Activated CD4-positive, alpha-beta T cell treated with anti-CD3 and anti-CD28 coated beads, Interleukin-2, amount 50 U/mL, for 4 hours (primary cell): ENCODE results near the gene MIAT.

ENCODE experiments used
- DNase-seq, 2 experiments: peaks; one replicate each; pipeline ENCODE4 v3.0.0-alpha.2; 2020

MIAT gene

DNA sequence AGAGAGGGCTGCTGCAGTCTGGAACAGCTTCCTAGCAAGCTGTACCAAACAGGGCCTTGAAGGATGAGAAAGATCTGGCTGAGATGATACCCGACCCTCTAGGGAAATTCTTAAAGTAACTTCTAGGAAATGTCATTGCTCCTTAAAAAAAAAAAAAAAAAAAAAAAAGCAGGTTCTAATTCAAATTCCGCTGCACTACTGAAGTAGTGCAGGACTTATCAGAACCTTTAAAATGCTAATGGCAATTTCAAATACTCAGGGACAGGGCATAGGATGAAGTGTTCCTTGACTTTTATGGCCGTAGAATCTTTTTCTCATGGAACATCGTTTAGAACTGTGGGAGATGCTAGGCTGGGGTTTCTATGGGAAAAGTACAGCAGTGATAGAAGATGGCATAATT is 13.1 kb downstream of the MIAT start:
- no peak for DNase-seq

- DNase-seq = peak; percentile 50 to 57
Observed at GRCh38 chr22:26671317-26672059, 14.1 kb downstream of the MIAT start.

GRCh38 chr22:26672060-26672471 is 14.7 kb downstream of the MIAT start:
- DNase-seq = no peak

DNA sequence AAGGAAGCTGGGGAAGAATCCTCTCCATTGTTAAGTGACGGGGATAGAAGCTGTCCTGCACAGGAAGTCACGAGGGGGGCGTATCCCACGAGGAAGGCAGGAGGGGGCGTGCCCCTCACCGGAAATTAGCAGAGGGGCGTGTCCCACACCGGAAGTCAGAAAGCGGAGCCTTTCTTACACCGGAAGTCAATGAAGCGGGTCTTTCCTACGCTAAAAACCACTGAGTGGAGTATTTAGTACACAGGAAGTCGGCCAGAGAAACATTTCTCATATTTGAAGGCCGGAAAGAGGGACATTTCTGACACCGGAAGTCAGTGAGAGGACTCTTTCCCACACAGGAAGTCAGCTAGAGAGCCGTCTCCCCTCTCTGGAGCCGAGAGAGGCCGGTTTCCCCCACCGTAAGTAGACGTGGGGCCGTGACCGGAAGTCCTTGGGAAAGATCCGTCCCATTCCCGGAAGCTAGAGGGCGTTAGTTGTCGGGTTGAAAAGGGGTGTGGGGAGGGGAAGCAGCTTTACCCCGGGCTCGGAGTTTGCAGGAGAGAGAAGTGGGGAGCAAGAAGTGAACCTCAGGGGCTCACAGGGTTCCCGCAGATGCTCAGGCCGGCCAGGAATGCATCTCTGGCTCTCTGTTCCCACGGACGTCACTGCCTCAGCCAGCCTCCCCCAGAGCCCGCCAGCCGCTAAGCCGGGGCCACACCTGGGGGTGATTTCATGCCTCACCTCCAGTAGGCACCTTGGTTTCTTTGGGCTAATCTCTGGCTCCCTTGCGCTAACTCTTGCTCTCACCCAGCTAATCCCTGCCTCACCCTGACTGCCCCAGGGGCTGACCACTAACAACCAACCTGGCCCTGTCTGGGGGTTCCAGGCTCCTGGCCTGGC is 15.4 kb downstream of the MIAT start:
- peak; percentile 83 to 84 for DNase-seq

DNA sequence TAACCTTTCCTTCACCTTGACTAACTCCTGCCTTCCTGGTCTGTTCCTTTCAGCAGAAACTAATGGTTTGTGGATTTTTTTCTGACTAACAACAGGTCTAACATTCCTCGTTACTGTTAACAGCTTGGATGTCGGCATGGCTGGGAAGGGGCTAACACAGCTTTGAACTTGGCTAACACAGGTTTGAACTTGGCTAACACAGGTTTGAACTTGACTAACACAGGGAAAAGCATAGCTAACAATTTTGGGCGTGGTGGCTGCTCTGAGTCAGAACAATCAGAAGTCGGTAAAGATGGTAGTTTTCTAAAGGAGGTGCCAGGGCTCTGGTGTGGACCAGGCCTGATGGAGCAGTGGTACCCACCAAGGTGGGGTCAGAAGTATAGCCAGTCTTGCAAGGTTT is 16.1 kb downstream of the MIAT start:
- peak; percentile 26 for DNase-seq

DNA sequence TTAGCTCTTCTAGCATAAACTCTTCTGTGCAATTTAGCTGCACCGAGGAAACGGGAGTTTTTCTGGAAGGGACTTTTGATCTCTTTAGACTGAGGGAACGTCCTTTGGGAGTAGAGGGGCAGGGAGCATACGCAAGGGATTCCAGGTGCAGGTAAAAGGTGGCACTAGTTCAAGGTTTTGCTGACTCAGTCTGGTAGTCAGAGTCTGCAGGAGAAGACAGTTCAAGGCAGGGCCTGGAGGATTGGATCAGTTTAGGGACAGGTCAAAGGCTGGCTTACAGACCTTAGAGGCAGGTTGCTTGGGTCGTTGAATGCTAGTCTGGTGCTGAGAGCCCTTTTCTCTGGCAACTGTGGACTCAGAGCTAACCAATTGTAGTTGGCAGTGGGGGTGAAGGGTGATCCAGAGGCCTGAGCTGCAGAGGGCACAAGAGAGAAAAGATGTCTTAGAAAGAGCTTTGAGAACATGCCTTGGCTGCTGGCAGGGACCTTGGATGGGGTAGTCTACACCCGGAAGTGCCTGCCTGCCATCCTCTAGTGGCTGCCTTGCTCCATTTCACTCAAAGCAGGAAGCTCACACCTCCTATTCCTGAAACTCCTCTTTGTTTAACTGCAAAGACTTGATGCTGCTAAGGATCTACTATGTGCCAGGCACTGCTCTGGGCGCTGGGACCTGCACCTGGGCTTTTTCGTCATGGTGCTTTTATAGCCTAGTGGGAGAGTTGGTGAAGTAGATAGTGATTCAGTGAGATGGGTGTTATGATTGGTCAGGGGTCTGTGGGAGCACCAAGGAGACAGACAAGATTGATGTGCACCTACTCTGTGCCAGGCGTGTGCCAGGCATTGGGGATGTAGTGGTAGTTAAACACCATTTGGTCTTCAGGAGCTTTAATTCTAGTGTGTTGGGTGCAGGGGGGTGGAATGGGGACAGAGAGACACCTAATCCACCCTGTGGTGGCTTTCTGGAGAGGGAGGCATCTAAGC is 17.1 kb downstream of the MIAT start:
- no peak for DNase-seq

DNA sequence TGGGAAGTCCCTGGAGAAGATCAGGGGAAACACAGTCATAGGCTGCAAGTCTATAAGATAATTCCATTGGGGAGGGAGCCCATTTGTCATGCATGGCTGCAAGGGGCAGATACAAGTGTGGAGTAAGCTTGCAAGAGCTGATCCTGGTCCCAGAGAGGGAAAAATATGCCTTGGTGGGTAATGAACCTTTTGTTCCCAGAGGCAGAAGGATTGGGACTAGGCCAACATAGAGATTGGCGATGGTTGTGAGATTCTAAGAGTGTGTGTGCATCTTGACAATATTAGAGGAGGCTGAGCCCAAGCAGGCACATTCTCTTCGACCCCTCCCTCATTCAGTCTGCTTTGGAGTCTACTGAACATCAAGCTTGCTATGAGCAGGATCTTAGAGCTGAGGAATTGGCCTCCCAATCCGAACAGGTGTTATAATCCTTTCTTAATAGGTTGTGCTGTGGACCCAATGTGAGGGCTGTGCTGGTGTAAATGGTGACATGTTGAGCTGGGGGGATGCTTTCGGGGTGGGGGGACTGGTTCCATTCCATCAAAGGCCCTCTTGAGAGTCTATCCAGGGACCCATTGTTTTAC is 18.4 kb downstream of the MIAT start:
- no peak for DNase-seq

DNA sequence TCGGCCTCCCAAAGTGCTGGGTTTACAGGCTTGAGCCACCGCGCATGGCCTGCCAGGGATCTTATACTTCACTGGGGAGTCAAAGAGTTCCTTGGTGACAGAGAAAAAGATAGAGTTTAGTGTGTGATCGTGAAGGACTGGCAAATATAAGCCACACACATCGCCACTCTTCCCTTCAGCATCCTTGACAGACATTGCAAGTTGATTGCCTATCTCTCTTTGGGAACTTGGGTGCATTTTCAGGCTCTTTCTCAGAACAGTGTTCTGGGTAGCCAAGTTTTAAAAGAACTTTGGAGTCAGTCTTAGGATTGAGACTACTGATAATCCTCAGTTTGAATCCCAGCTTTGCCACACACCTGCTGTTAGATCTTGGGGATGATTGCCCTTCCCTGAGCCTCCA is 19.8 kb downstream of the MIAT start:
- DNase-seq = no peak

DNA sequence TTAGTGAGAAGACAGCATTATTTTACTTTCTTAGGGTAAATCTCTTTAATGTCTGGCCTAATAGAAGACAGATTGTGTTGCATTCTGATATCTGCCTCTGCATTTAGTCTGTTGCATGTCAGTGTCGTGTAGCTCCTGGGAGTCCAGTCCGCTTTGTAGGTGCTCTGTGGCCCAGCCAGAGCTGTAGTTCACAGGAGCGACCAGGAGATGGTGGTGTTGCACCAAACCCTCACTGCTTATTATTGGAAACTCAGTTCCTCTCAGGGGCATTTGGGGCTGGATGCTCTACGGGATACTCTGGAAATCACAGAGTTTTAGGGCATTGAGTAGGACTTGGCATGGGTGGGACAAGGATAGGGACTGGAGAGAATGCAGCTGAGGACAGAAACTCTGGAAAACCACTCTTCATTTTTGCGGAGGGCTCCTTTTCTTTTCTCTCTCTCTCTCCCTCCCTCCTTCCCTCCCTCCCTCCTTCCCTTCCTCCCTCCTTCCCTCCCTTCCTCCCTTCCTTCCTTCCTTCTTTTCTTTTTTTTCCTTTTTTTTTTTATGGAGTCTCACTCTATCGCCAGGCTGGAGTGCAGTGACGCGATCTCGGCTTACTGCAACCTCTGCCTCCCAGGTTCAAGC is 21.7 kb downstream of the MIAT start:
- peak; percentile 59 to 64 for DNase-seq

GRCh38 chr22:26680485-26680884 is 23.1 kb downstream of the MIAT start:
- DNase-seq = no peak

DNA sequence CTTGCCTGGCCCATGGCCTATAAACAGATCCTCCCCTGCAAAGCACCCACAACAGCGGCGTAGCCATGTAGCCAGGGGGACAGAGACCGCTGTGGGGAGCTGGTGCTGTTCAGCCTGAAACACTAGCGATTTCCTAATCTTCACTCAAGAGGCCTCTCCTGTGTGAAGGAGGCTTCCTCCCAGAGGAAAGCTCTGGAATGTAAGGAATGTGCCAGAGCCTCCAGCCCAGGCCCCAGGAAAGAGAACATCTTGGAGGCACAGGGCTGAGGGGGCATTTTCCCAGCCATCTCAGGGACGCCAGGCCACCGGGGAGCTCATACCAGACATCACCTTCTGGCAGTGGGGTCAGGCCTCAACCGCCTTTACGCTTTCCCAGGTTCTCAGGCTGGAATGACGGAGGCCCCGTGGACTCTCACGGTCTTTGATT is 24.0 kb downstream of the MIAT start:
- DNase-seq = no peak

DNA sequence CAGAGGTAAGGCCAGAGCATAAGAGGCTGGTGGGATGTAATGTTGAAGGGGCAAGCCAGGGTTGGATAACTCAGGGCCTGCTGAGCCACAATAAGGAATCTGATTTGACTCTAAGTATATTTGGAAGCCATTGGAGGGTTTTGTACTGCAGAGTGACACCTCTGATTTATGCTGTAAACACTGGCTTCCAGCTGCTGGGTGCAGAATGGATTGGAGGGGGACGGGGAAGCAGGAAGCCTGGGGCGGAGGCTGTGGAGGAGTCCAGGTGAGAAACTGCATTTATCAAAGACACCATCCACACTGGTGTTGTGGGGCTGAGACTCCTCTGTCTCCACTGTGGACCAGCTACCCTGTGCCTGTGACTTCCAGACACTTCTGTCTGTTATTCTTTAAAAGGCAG is 26.8 kb downstream of the MIAT start:
- DNase-seq = no peak

- DNase-seq = no peak
Observed at GRCh38 chr22:26685601-26686000, 28.2 kb downstream of the MIAT start.

DNA sequence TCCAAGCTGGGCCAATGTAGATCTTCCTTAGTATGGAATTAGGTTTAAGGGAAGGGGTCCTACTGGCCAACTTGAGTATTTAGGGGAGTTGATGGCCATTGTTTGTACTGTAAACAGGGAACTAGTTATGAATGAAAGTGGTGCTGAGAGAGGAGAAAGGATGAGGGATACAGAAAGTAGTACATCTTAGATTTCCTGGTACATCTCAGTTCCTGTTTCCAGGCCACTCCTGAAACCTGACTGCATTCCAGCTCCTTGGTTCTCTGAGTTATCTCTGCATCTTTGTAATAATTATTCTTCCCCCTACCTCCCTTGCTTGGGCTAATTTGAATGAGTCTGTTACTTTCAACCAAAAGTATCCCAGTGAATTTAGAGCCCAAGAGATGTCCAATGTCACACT is 30.1 kb downstream of the MIAT start:
- DNase-seq = no peak

DNA sequence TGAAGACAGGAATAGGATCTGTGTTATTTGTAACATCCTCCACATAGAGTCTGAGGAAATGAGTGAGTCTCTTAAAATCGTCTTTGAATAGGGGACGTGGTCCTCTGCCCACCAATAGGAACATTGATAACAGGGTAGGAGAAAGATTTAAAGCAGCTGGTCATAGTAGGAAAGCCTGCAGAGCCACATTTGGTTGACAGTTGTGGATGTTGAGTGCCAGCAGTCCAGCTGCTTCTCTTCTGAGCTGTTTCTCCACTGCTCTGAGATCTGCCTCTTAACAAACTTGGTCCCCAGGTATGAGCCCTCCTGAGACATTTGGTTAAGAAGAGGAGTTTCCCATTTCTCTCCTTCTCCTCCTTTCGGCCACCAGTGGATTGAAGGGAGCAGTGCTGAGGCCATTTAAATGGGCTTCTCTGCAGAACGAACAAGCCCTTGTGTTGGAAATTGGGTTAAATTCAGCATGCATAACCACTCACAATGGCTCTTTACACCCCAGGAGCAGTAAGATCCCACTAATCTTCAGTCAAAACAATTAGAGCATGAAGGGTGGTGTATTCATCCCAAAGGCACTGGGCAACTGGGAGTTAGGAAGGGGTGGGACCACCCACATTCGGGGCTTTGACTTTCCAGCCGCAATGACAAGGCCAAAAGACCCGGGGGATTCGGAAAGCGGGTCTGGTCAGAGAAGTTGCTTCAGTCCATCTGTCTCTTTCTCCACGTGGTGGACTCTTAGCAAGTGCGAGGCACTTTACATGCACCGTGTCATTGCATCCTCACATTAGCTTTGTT is 32.3 kb downstream of the MIAT start:
- no peak for DNase-seq

GRCh38 chr22:26690654-26691376 is 33.4 kb downstream of the MIAT start:
- DNase-seq = no peak

DNA sequence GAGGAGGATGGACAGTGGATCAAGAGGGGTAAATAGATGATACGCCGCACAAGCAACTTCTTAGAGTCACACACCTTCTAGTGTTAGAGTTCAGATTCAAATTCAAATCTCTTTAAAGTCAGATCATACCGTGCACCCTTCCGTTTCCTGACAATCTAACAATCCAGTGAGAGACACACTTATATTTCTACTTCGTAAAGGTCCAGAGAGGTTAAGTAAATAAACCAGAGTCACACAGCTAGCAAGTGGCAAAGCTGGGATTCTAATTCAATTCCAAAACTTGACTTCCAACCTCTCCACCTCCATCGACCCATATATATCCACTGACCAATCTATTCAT is 34.0 kb downstream of the MIAT start:
- DNase-seq = no peak

- no peak for DNase-seq
Observed at GRCh38 chr22:26692215-26692614, 34.8 kb downstream of the MIAT start.

DNA sequence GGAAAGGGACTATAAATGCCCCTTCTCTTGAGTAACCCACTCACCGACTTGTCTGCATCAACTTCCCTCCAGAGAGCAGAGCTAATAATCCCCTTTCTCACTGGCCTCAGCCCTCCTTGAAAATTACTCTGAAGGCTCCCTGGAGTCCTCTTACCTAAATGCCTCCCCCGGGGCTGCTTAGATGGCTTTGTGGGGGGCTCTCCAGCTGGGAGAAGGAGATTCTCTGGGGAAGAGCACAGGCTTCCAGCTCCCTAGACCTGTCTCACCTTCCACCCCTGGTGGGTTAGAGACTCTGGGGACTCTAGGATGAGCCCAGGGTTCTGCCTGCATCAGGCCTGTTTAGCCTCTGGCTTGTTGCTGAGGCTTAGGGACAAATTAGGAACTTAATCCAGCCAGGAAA is 39.8 kb downstream of the MIAT start:
- DNase-seq = no peak

DNA sequence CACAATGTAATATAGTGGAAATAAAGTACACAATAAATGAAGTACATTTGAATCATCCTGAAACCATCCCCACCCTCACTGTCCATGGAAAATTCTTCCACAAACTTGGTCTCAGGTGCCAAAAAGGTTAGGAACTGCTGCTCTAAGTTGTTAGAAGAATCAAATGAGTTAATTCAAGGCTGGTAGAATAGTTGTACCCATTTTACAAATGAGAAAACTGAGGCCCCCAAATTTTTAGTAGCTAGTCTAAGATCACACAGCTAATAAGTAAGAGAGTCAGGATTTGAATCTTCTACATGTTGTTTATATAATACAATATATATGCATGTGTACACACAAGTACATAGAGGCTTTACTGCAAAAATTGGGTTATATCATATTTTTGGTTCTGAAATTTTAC is 43.1 kb downstream of the MIAT start:
- no peak for DNase-seq

DNA sequence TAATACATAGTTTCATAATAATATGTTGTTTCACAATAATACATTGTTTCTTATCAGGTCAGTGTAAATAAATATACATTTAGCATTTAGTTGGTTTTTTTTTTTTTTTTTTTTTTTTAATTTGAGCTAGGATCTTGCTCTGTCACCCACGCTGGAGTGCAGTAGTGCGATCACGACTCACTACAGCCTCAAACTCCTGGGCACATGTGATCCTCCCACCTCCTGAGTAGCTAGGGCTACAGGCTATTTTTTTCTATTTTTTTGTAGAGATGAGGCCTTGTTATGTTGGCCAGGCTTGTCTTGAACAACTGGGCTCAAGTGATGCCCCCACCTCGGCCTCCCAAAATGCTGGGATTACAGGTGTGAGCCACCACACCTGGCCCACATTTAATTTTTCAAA is 43.5 kb downstream of the MIAT start:
- no peak for DNase-seq
